A673 (cell line): ENCODE results near the gene RNU6-9. TPM values are rescaled to one million over a fixed set of nuclear protein-coding genes. Genes with fewer than 3 reads are reported as not detected.
A peak's percentile ranks its signal among the peaks of the same experiment; 100 is the strongest.

Source experiments
- BruUV-seq: library from RNA; stranded (reverse); fragments of 400-500 nt; replicated peaks from 2 replicates; lab custom pipeline; 2021; lab: Mats Ljungman, UMichigan
- CTCF ChIA-PET: fragments of 300-600 bp; sonication (Branson Sonifier 250); formaldehyde crosslinking; loops from one replicate; lab custom pipeline; 2022; ENCODE audit warnings: antibody characterized with exemption; lab: Charles Lee
- POLR2A ChIA-PET: fragments of 300-600 bp; sonication (Branson Sonifier 250); formaldehyde crosslinking; loops from one replicate; lab custom pipeline; 2022; ENCODE audit warnings: antibody characterized with exemption; ENCODE audit not compliant: low non-redundant PET; lab: Charles Lee
- DNase-seq: peaks from one replicate; pipeline ENCODE4 v3.0.0-alpha.2; 2015; ENCODE audit warnings: low spot score
- H3K27ac ChIP-seq: fragments of 200-600 bp; sonication (generic); 2 replicates; pipeline ENCODE4 v1.5.1; 2016; ENCODE audit warnings: mixed run types, low read depth, mild to moderate bottlenecking, mixed read lengths, antibody characterized with exemption, low read length; ENCODE audit not compliant: poor library complexity, severe bottlenecking
- H3K27me3 ChIP-seq: fragments of 200-600 bp; sonication (generic); replicated peaks from 2 replicates; pipeline ENCODE4 v1.6.1; 2017; ENCODE audit warnings: mixed run types, low read depth, mild to moderate bottlenecking, mixed read lengths, antibody characterized with exemption, low read length; ENCODE audit not compliant: insufficient read depth, poor library complexity
- H3K36me3 ChIP-seq: fragments of 200-600 bp; sonication (generic); 2 replicates; pipeline ENCODE4 v1.6.1; 2016; ENCODE audit warnings: mixed run types, mild to moderate bottlenecking, mixed read lengths, antibody characterized with exemption, low read length; ENCODE audit not compliant: insufficient read depth, poor library complexity, severe bottlenecking
- H3K4me1 ChIP-seq: fragments of 200-600 bp; sonication (generic); 2 replicates; pipeline ENCODE4 v1.6.1; 2017; ENCODE audit warnings: mixed run types, mild to moderate bottlenecking, mixed read lengths, antibody characterized with exemption, low read length; ENCODE audit not compliant: insufficient read depth, poor library complexity, severe bottlenecking
- H3K4me3 ChIP-seq: fragments of 200-600 bp; sonication (generic); 2 replicates; pipeline ENCODE4 v1.5.1; 2016; ENCODE audit warnings: low read depth, mixed run types, mild to moderate bottlenecking, mixed read lengths, low read length; ENCODE audit not compliant: poor library complexity, severe bottlenecking
- H3K9me3 ChIP-seq: fragments of 200-600 bp; sonication (generic); 2 replicates; pipeline ENCODE4 v1.6.1; 2016; ENCODE audit warnings: mixed run types, low read depth, mild to moderate bottlenecking, mixed read lengths, antibody characterized with exemption, low read length; ENCODE audit not compliant: poor library complexity, severe bottlenecking
- CTCF ChIP-seq: fragments of 300-800, 200-600 bp; sonication (generic); conservative IDR thresholded peaks from 2 replicates; pipeline ENCODE4 v1.5.1; 2017; ENCODE audit warnings: low read depth, mild to moderate bottlenecking, antibody characterized with exemption, low read length, moderate library complexity, mixed read lengths
- EZH2 ChIP-seq: fragments of 200-600 bp; sonication (generic); IDR thresholded peaks from 2 replicates; pipeline ENCODE4 v1.6.1; 2017; ENCODE audit warnings: borderline replicate concordance, low read depth, mild to moderate bottlenecking, mixed read lengths, antibody characterized with exemption, low read length; ENCODE audit not compliant: poor library complexity, severe bottlenecking
- intact Hi-C: fragments of 100-400 bp; cut with micrococcal nuclease; formaldehyde crosslinking; loops from one replicate; pipeline ENCODE4 v1.10.0; 2022; ENCODE audit not compliant: unreplicated experiment
- total RNA-seq: library from RNA; stranded (reverse); gene quantifications from 2 replicates; pipeline ENCODE4 v1.2.3, GENCODE V29; 2021

Gene RNU6-9
- total RNA-seq, 1 experiment from 2014 or later, result not detected

DNA sequence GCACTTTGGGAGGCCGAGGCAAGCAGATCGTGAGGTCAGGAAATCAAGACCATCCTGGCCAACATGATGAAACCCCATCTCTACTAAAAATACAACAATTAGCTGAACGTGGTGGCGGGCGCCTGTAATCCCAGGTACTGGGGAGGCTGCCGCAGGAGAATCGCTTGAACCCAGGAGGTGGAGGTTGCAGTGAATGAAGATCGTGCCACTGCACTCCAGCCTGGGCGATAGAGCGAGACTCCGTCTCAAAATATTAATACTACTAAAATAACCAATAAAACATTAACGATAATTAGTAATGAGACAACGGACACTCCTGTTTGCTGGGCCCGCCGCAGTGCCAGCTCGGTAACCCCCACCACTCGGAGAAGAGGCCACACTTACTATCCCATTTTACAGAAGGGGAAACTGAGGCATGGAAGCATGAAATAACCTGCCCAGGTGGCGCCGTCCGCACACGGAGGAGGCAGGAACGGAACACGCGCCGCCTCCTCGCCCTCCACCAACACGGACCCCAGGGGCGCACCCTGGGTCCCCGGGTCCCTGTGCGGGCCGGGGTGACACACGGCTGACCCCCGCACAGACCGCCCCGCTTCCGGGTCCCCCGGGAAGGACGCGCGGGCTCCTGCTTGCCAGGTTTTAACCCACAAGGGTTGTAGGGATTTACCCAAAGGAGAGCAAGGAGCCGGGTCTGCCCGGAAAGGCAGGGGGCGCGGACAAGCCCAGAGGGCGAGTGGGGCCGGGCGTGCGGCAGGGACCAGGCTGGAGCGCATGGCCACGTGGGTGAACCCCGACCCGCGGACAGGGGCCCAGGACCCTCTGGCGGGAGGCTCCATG lies 18.1 kb downstream of the RNU6-9 start:
- Histone ChIP-seq H3K36me3 (no peaks in the 10 kb centered on the region), H3K9me3 (no peaks in the 10 kb centered on the region), H3K27ac (no peak overlapping the region), H3K4me3 (no peak overlapping the region), H3K4me1 (no peaks in the 10 kb centered on the region), H3K27me3 (no peaks in the 10 kb centered on the region)
- intact Hi-C loops, result loop anchor here (10.0 kb wide), 1 partner anchor 247 kb away; the partner anchor contains the start of gene RNF126
- ChIA-PET POLR2A (no interaction called here), CTCF (no interaction called here)
- no TSS peak for BruUV-seq
- DNase-seq, result no peak
- TF ChIP-seq EZH2 (no peak), CTCF (no peak)

- intact Hi-C loops, result loop anchor here (10.0 kb wide), 1 partner anchor 248 kb away; the partner anchor contains the start of gene RNF126
- DNase-seq, result peak; percentile 65
- H3K27ac ChIP-seq, result peak overlapping the region; percentile 61
- peaks cover 5% of the 10 kb centered on the region for H3K27me3 ChIP-seq
- H3K4me3 ChIP-seq, result peak overlapping the region; percentile 89
- POLR2A ChIA-PET, result interaction anchor here (0.6 kb wide), 1 partner anchor 69 kb away, joined by 4 read pairs; no protein-coding TSS in a partner anchor
- no peaks in the 10 kb centered on the region for H3K36me3 ChIP-seq
- CTCF ChIA-PET, result no interaction called here
- TF ChIP-seq EZH2 (no peak), CTCF (no peak)
- no TSS peak for BruUV-seq
- peaks cover 6% of the 10 kb centered on the region for H3K4me1 ChIP-seq
- H3K9me3 ChIP-seq, result no peaks in the 10 kb centered on the region
Observed at GRCh38 chr19:912181-913079, 19.1 kb downstream of the RNU6-9 start.

DNA sequence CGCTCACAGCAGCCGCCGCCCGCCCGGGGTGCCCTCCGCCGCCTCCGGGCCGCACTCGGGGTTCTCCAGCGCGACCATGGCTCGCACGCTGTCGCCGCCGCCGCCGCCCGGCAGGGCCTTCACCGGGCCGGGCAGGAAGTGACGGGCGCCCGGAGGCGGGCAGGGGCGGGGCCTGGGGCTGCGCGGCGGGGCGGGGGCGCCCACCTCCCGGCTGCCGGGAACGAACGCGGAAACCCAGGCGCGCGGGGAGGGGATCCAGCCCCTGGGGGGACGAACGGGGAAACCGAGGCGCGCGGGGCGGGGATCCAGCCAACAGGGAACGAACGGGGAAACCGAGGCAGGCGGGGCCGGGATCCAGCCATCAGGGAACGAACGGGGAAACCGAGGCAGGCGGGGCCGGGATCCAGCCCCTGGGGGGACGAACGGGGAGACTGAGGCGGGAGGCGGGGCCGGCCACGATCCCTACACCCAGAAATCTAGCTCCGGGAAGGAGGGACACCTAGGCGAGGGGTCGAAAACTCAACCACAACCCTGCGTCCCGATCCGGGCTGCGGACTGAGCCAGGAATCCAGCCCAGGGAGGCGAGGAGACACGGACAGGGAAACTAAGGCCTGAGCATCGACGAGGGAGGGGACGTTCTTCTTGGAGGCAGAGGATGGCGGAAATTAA lies 19.9 kb downstream of the RNU6-9 start, which contains the start of gene R3HDM4:
Gene R3HDM4, minus strand, starts transcription at position 140 of the 669 bp plus-strand sequence. Its CDS starts 62 bp downstream, at position 78.
- peak within 1 kb of the TSS; percentile 89 for H3K4me3 ChIP-seq
- TF ChIP-seq EZH2 (no peak), CTCF (no peak)
- ChIA-PET POLR2A (interaction anchor here (0.6 kb wide), 1 partner anchor 69 kb away, joined by 4 read pairs; no protein-coding TSS in a partner anchor), CTCF (no interaction called here)
- peaks cover 13% of the 10 kb centered on the region for H3K4me1 ChIP-seq
- peak within 1 kb of the TSS; percentile 77 for H3K27ac ChIP-seq
- no peaks in the 10 kb centered on the region for H3K36me3 ChIP-seq
- intact Hi-C loops, result loop anchor here (10.0 kb wide), 1 partner anchor 248 kb away; the partner anchor contains the start of gene RNF126
- DNase-seq, result peak; percentile 74
- peaks cover 13% of the 10 kb centered on the region for H3K27me3 ChIP-seq
- no peaks in the 10 kb centered on the region for H3K9me3 ChIP-seq
- BruUV-seq, result no TSS peak
